Neural progenitor cell (in vitro differentiated cells): ENCODE data around the gene PUS10. TPM values are rescaled to one million over a fixed set of nuclear protein-coding genes. Genes with fewer than 3 reads are reported as not detected.

Experiments used
- DNase-seq: peaks from one replicate; pipeline ENCODE4 v3.0.0-alpha.2; 2016; ENCODE audit warnings: low spot score
- H2AFZ ChIP-seq: fragments of 200-600 bp; sonication (generic); replicated peaks from 2 replicates; pipeline ENCODE4 v1.6.1; 2016; ENCODE audit warnings: antibody characterized with exemption
- H3F3A ChIP-seq: fragments of 200-600 bp; sonication (generic); 2 replicates; pipeline ENCODE4 v1.6.1; 2016; ENCODE audit warnings: antibody characterized with exemption, low read depth
- H3K27ac ChIP-seq: fragments of 200-600 bp; sonication (generic); 2 replicates; pipeline ENCODE4 v1.5.1; 2016; ENCODE audit warnings: mild to moderate bottlenecking
- H3K27me3 ChIP-seq: fragments of 200-600 bp; sonication (generic); 2 replicates; pipeline ENCODE4 v1.6.1; 2016; ENCODE audit warnings: mild to moderate bottlenecking, moderate library complexity
- H3K36me3 ChIP-seq: fragments of 200-600 bp; sonication (generic); 2 replicates; pipeline ENCODE4 v1.5.1; 2016
- H3K4me1 ChIP-seq: fragments of 200-600 bp; sonication (generic); 2 replicates; pipeline ENCODE4 v1.6.1; 2016; ENCODE audit warnings: mixed run types
- H3K4me2 ChIP-seq: fragments of 200-600 bp; sonication (generic); 2 replicates; pipeline ENCODE4 v1.6.1; 2016
- H3K4me3 ChIP-seq: fragments of 200-600 bp; sonication (generic); 2 replicates; pipeline ENCODE4 v1.5.1; 2016
- H3K79me2 ChIP-seq: fragments of 200-600 bp; sonication (generic); 2 replicates; pipeline ENCODE4 v1.6.1; 2016; ENCODE audit warnings: low read depth
- H3K9ac ChIP-seq: fragments of 200-600 bp; sonication (generic); 2 replicates; pipeline ENCODE4 v1.6.1; 2016
- H3K9me3 ChIP-seq: fragments of 200-600 bp; sonication (generic); 2 replicates; pipeline ENCODE4 v1.5.1; 2016; ENCODE audit warnings: low read depth
- H4K20me1 ChIP-seq: fragments of 200-600 bp; sonication (generic); 2 replicates; pipeline ENCODE4 v1.6.1; 2016; ENCODE audit warnings: low read depth
- H3K27ac Mint-ChIP-seq: 3 replicates; pipeline ENCODE4 v1.8.0; 2021; ENCODE audit warnings: mixed read lengths
- H3K27me3 Mint-ChIP-seq: 2 replicates; pipeline ENCODE4 v1.8.0; 2022; ENCODE audit warnings: low read depth, mild to moderate bottlenecking, inconsistent platforms, moderate library complexity, mixed read lengths; ENCODE audit not compliant: insufficient read depth
- H3K36me3 Mint-ChIP-seq: 3 replicates; pipeline ENCODE4 v1.8.0; 2021; ENCODE audit warnings: mixed read lengths
- H3K4me1 Mint-ChIP-seq: 3 replicates; pipeline ENCODE4 v1.8.0; 2021; ENCODE audit warnings: mixed read lengths
- H3K4me3 Mint-ChIP-seq: 3 replicates; pipeline ENCODE4 v1.8.0; 2021; ENCODE audit warnings: mild to moderate bottlenecking, moderate library complexity, mixed read lengths
- H3K9me3 Mint-ChIP-seq: 3 replicates; pipeline ENCODE4 v1.8.0; 2020; ENCODE audit warnings: mixed read lengths
- EZH2 ChIP-seq: fragments of 200-600 bp; sonication (generic); IDR thresholded peaks from 2 replicates; pipeline ENCODE4 v1.6.1; 2017; ENCODE audit warnings: antibody characterized with exemption, mild to moderate bottlenecking, moderate library complexity
- EZH2phosphoT487 ChIP-seq: fragments of 200-600 bp; sonication (generic); IDR thresholded peaks from 2 replicates; pipeline ENCODE4 v1.6.1; 2017; ENCODE audit warnings: antibody characterized with exemption
- total RNA-seq: library from RNA; depleted of rRNA; stranded (reverse); fragments of >200 nt; gene quantifications from 2 replicates; pipeline ENCODE4 v1.2.3, GENCODE V29; 2015; ENCODE audit warnings: low replicate concordance
- TF ChIP-seq, protein P1 (sequence below): fragments of 200-600 bp; sonication (generic); IDR thresholded peaks from 2 replicates; pipeline ENCODE4 v1.5.1; 2017; ENCODE audit warnings: antibody characterized with exemption, mild to moderate bottlenecking

The PUS10 gene
- total RNA-seq, 1 donor from 2014 or later = 11.3 TPM

DNA sequence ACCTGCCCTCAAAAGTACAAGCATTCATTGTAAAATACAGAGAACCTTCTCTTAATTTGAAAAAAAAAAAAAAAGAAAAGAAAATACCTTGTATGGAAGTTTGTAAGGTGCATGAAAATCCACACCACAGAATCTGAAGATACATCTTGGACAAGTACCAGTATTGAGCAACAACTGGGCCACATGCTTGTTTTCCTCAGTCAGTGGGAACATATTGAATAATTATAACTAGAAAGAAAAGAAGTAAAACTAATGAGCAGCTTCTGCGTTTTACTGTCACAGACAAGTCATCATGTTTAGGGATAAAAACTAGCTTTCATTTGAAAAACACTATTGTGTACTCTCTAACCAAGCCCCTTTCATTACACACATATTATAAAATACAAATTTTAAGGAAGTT lies 6.4 kb downstream of the PUS10 start:
- Histone ChIP-seq H3K4me3 (no peak overlapping the region), H2AFZ (no peak overlapping the region), H3F3A (peaks cover under 1% of the 10 kb centered on the region), H3K36me3 (no peaks in the 10 kb centered on the region), H4K20me1 (no peaks in the 10 kb centered on the region), H3K4me1 (peaks cover 4% of the 10 kb centered on the region), H3K9me3 (no peaks in the 10 kb centered on the region), H3K4me2 (no peak overlapping the region), H3K9ac (no peak overlapping the region), H3K27ac (no peak overlapping the region), H3K79me2 (peaks cover 13% of the 10 kb centered on the region), H3K27me3 (no peaks in the 10 kb centered on the region)
- no peak overlapping the region for H3K27ac Mint-ChIP-seq
- no peaks in the 10 kb centered on the region for H3K36me3 Mint-ChIP-seq
- TF ChIP-seq EZH2 = no peak
- no peak for TF ChIP-seq EZH2phosphoT487
- no peak overlapping the region for H3K4me3 Mint-ChIP-seq
- DNase-seq = no peak
- no peaks in the 10 kb centered on the region for H3K9me3 Mint-ChIP-seq
- no peaks in the 10 kb centered on the region for H3K27me3 Mint-ChIP-seq
- H3K4me1 Mint-ChIP-seq = peaks cover 10% of the 10 kb centered on the region

DNA sequence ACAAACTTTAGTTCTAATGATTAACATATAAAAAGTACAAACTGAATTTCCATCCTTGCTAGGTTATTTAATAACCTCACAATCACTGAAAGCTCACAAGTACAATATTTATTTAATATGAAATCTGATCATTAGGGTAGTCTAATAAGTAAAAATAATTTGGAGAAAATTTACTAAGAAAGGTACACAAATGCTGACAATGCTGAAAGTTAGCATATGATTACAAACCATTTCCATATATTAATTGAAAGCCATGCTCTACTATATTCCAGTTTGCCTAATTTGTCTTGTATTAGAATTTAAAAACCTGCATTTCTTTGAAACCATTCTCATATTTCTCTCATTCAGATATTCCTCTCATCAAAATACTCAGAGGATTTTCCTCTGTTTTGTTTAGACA lies 8.7 kb downstream of the PUS10 start:
- H2AFZ ChIP-seq = no peak overlapping the region
- Mint-ChIP-seq H3K4me3 (no peak overlapping the region), H3K4me1 (no peaks in the 10 kb centered on the region), H3K27ac (no peak overlapping the region), H3K9me3 (no peaks in the 10 kb centered on the region), H3K27me3 (no peaks in the 10 kb centered on the region), H3K36me3 (no peaks in the 10 kb centered on the region)
- no peak overlapping the region for H3K4me3 ChIP-seq
- no peak overlapping the region for H3K4me2 ChIP-seq
- H3K27ac ChIP-seq = no peak overlapping the region
- H3K27me3 ChIP-seq = no peaks in the 10 kb centered on the region
- H3K79me2 ChIP-seq = no peaks in the 10 kb centered on the region
- H3K9me3 ChIP-seq = no peaks in the 10 kb centered on the region
- no peak overlapping the region for H3K9ac ChIP-seq
- H3K36me3 ChIP-seq = no peaks in the 10 kb centered on the region
- no peak for TF ChIP-seq EZH2phosphoT487
- no peak for TF ChIP-seq EZH2
- TF ChIP-seq, protein P1, sequence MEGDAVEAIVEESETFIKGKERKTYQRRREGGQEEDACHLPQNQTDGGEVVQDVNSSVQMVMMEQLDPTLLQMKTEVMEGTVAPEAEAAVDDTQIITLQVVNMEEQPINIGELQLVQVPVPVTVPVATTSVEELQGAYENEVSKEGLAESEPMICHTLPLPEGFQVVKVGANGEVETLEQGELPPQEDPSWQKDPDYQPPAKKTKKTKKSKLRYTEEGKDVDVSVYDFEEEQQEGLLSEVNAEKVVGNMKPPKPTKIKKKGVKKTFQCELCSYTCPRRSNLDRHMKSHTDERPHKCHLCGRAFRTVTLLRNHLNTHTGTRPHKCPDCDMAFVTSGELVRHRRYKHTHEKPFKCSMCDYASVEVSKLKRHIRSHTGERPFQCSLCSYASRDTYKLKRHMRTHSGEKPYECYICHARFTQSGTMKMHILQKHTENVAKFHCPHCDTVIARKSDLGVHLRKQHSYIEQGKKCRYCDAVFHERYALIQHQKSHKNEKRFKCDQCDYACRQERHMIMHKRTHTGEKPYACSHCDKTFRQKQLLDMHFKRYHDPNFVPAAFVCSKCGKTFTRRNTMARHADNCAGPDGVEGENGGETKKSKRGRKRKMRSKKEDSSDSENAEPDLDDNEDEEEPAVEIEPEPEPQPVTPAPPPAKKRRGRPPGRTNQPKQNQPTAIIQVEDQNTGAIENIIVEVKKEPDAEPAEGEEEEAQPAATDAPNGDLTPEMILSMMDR = no peak
- no peaks in the 10 kb centered on the region for H3K4me1 ChIP-seq
- no peak for DNase-seq
- H4K20me1 ChIP-seq = no peaks in the 10 kb centered on the region
- no peaks in the 10 kb centered on the region for H3F3A ChIP-seq

DNA sequence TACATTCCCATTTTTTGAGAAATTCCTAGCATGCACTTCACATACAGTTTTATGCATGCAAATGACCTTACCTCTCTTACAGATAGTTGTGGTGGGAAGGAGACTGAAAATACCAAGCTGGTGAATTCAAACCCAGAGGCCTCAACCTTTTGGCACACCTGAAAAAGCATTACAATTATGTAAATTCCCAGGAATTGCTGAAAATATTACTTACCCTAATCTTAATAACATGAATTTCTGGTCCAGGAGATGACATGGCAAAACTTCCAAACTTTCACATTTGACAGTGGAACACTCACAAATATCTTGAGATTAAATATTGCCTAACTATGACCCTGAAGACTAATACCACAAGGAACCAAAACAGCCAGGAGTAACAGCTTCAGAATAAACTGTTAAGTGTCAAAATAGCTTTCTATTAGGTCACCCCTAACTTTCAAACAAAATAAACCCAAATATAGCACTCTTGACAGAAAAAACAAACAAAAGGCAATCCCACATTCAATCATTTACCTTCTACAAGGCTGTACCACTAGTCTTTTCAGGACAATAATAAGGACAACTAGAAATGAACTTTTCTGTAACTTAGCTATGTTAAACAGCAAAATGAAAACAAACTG lies 11.5 kb downstream of the PUS10 start:
- no peak overlapping the region for H3K9ac ChIP-seq
- no peaks in the 10 kb centered on the region for H3K9me3 ChIP-seq
- H3K27me3 ChIP-seq = no peaks in the 10 kb centered on the region
- Mint-ChIP-seq H3K4me1 (no peaks in the 10 kb centered on the region), H3K36me3 (no peaks in the 10 kb centered on the region), H3K27me3 (peaks cover 2% of the 10 kb centered on the region), H3K4me3 (no peak overlapping the region), H3K27ac (no peak overlapping the region), H3K9me3 (no peaks in the 10 kb centered on the region)
- H3K79me2 ChIP-seq = no peaks in the 10 kb centered on the region
- no peaks in the 10 kb centered on the region for H4K20me1 ChIP-seq
- H2AFZ ChIP-seq = no peak overlapping the region
- TF ChIP-seq EZH2 (no peak), EZH2phosphoT487 (no peak)
- TF ChIP-seq, protein P1 = no peak
- no peak overlapping the region for H3K4me2 ChIP-seq
- H3F3A ChIP-seq = no peaks in the 10 kb centered on the region
- no peaks in the 10 kb centered on the region for H3K4me1 ChIP-seq
- no peaks in the 10 kb centered on the region for H3K36me3 ChIP-seq
- H3K27ac ChIP-seq = no peak overlapping the region
- DNase-seq = no peak
- no peak overlapping the region for H3K4me3 ChIP-seq

DNA sequence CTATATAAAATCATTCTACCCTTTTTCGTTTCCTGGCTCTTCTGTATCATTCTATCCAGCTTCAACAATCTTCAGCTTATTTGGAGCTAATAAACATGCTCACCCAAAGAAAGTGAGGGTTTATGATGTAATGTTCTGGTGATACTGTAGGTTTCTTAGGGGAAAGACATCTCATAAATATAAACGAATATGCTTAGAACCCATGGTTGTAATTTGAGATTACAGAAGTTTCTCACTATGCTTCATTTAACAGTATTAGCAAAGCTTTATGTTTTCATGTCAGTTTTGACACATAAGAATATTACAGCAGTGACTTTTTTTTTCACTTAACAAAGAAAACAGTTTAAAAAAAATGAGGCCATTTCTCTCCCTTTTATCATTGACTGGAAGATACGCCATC lies 12.3 kb downstream of the PUS10 start:
- Mint-ChIP-seq H3K4me1 (no peaks in the 10 kb centered on the region), H3K4me3 (no peak overlapping the region), H3K9me3 (no peaks in the 10 kb centered on the region), H3K27ac (no peak overlapping the region), H3K27me3 (peaks cover 2% of the 10 kb centered on the region), H3K36me3 (no peaks in the 10 kb centered on the region)
- Histone ChIP-seq H3K79me2 (no peaks in the 10 kb centered on the region), H3K4me1 (no peaks in the 10 kb centered on the region), H2AFZ (no peak overlapping the region), H3K4me3 (no peak overlapping the region), H4K20me1 (no peaks in the 10 kb centered on the region), H3K9me3 (no peaks in the 10 kb centered on the region), H3K4me2 (no peak overlapping the region), H3K27ac (no peak overlapping the region), H3K9ac (no peak overlapping the region), H3F3A (no peaks in the 10 kb centered on the region), H3K27me3 (no peaks in the 10 kb centered on the region), H3K36me3 (no peaks in the 10 kb centered on the region)
- DNase-seq = no peak
- no peak for TF ChIP-seq EZH2
- no peak for TF ChIP-seq EZH2phosphoT487
- TF ChIP-seq, protein P1 = no peak
